HG03039 (cell line): ENCODE data around the gene COTL1.

ENCODE experiments used
- ATAC-seq: cut with Tn5 transposase; IDR thresholded peaks from one replicate; pipeline ENCODE4 v1.9.1; 2021; ENCODE audit warnings: mild to moderate bottlenecking, moderate library complexity; ENCODE audit not compliant: unreplicated experiment

COTL1 gene

GRCh38 chr16:84614968-84615813 is 2.7 kb downstream of the COTL1 start:
- no peak for ATAC-seq

- no peak for ATAC-seq
Observed at GRCh38 chr16:84614623-84614967, 3.3 kb downstream of the COTL1 start.

- no peak for ATAC-seq
Observed at GRCh38 chr16:84614073-84614459, 3.8 kb downstream of the COTL1 start.

GRCh38 chr16:84613408-84614072 is 4.3 kb downstream of the COTL1 start:
- ATAC-seq = no peak

GRCh38 chr16:84612686-84613085 is 5.2 kb downstream of the COTL1 start:
- ATAC-seq = no peak

- ATAC-seq = no peak
Observed at GRCh38 chr16:84611041-84611440, 6.8 kb downstream of the COTL1 start.

GRCh38 chr16:84610376-84610775 is 7.5 kb downstream of the COTL1 start:
- ATAC-seq = no peak

GRCh38 chr16:84609563-84610177 is 8.2 kb downstream of the COTL1 start:
- ATAC-seq = no peak

GRCh38 chr16:84608282-84608681 is 9.6 kb downstream of the COTL1 start:
- ATAC-seq = no peak

- no peak for ATAC-seq
Observed at GRCh38 chr16:84607694-84608093, 10.2 kb downstream of the COTL1 start.

- no peak for ATAC-seq
Observed at GRCh38 chr16:84607061-84607460, 10.8 kb downstream of the COTL1 start.

- ATAC-seq = no peak
Observed at GRCh38 chr16:84606081-84606875, 11.6 kb downstream of the COTL1 start.

GRCh38 chr16:84605339-84605848 is 12.5 kb downstream of the COTL1 start:
- no peak for ATAC-seq

GRCh38 chr16:84604477-84605013 is 13.3 kb downstream of the COTL1 start:
- ATAC-seq = no peak

- no peak for ATAC-seq
Observed at GRCh38 chr16:84603940-84604339, 13.9 kb downstream of the COTL1 start.

GRCh38 chr16:84603140-84603816 is 14.6 kb downstream of the COTL1 start:
- no peak for ATAC-seq

- peak; percentile 43 for ATAC-seq
Observed at GRCh38 chr16:84600343-84601229, 17.3 kb downstream of the COTL1 start.

- no peak for ATAC-seq
Observed at GRCh38 chr16:84599521-84600202, 18.2 kb downstream of the COTL1 start.

GRCh38 chr16:84598360-84598759 is 19.5 kb downstream of the COTL1 start:
- no peak for ATAC-seq
